ENCODE results near the gene KANSL2. TPM values are rescaled to one million over a fixed set of nuclear protein-coding genes. Genes with fewer than 3 reads are reported as not detected.

Gene KANSL2
- total and polyA plus RNA-seq, 2 donors (not counting 3 experiments of a cell fraction or from before 2014, with no cell fraction given): 30.5 to 35.8 TPM

GRCh38 chr12:48694038-48694437, 12.0 kb upstream of the KANSL2 start:
- ChIA-PET POLR2A (interaction anchor here (1.3 kb wide), 1 partner anchor 12 kb away, joined by 3 read pairs; the partner anchor contains the start of gene KANSL2), CTCF (no interaction called here)
- H3K79me2 ChIP-seq (ENCODE audit: control insufficient read depth, insufficient read depth, low read length): peaks cover 14% of the 10 kb centered on the region
- no peak overlapping the region for H3K27ac ChIP-seq (ENCODE audit: insufficient read depth, low read depth, low read length)
- no peaks in the 10 kb centered on the region for H3K4me1 ChIP-seq (ENCODE audit: control insufficient read depth, extremely low read depth, insufficient read depth, low read length)
- H3K36me3 ChIP-seq (ENCODE audit: control insufficient read depth in 2 of 2, extremely low read depth in 1 of 2, insufficient read depth in 2 of 2, low read length in 2 of 2): peaks cover 20 to 21% of the 10 kb centered on the region in 2 experiments
- H2AFZ ChIP-seq (ENCODE audit: low read depth, low read length): no peak overlapping the region
- no peak for FAIRE-seq
- H3K9me3 ChIP-seq (replicated peaks; ENCODE audit: control insufficient read depth, insufficient read depth, low read length): no peaks in the 10 kb centered on the region
- no peak overlapping the region for H3K9ac ChIP-seq (replicated peaks; ENCODE audit: extremely low read depth, insufficient read depth, low read length)
- peaks cover 8% of the 10 kb centered on the region for H4K20me1 ChIP-seq (replicated peaks; ENCODE audit: control insufficient read depth, extremely low read depth, insufficient read depth, low read length)
- intact Hi-C loops (cut with micrococcal nuclease): no loop called here
- no peak overlapping the region for H3K4me3 ChIP-seq (replicated peaks in 1 of 3; ENCODE audit: insufficient read depth in 1 of 3, low read depth in 1 of 3, low read length in 3 of 3)
- no TSS peak for BruUV-seq (replicated peaks)
- DNase-seq (ENCODE audit: low read depth, low spot score): no peak
- TF ChIP-seq MAX (IDR thresholded peaks at IDR 0.05; ENCODE audit: insufficient read depth, insufficient read length) (no peak), JUN (IDR thresholded peaks at IDR 0.05; ENCODE audit: borderline replicate concordance, insufficient read depth, insufficient read length, low read depth) (no peak), GATA2 (IDR thresholded peaks at IDR 0.05; ENCODE audit: insufficient read depth, insufficient read length, low read depth, low read length) (no peak), POLR2A (IDR thresholded peaks at IDR 0.05; ENCODE audit: low read depth, low read length) (no peak), EZH2 (IDR thresholded peaks at IDR 0.05; ENCODE audit: borderline replicate concordance, low read depth, low read length, severe bottlenecking) (no peak), MYC (IDR thresholded peaks at IDR 0.05; ENCODE audit: low read depth, low read length) (no peak), POLR2AphosphoS5 (IDR thresholded peaks at IDR 0.05; ENCODE audit: insufficient read depth, low read depth, low read length) (no peak), FOS (IDR thresholded peaks at IDR 0.05; ENCODE audit: borderline replicate concordance, insufficient read depth, low read length) (no peak), CTCF (IDR thresholded peaks at IDR 0.05; ENCODE audit: extremely low read depth in 1 of 2, insufficient read depth in 1 of 2, low read depth in 1 of 2, low read length in 2 of 2) (no peak)
- no peaks in the 10 kb centered on the region for H3K27me3 ChIP-seq (ENCODE audit: control insufficient read depth in 2 of 2, insufficient read depth in 2 of 2, low read length in 2 of 2)
- dilution Hi-C loops (cut with MboI; ENCODE audit: extremely low pct_ligation_motif_present, low sequenced_read_pairs): no loop called here
- H3K9me1 ChIP-seq (replicated peaks; ENCODE audit: control insufficient read depth, extremely low read depth, insufficient read depth, low read length): no peaks in the 10 kb centered on the region
- no peak overlapping the region for H3K4me2 ChIP-seq (ENCODE audit: insufficient read depth, low read length)
